Muscle of leg (tissue), 11 donors: Measurements from ENCODE around the gene ZXDC. TPM values are rescaled to one million over a fixed set of nuclear protein-coding genes. Genes with fewer than 3 reads are reported as not detected.

Experiments
- DNase-seq: peaks from one replicate; pipeline ENCODE4 v3.0.0; 2013
- H3K27ac ChIP-seq: one replicate; pipeline ENCODE4 v1.5.1; 2013; ENCODE audit warnings: mild to moderate bottlenecking, low read length, control low read depth
- H3K27me3 ChIP-seq: one replicate; pipeline ENCODE4 v1.6.1; 2013; ENCODE audit warnings: low read length; ENCODE audit not compliant: control insufficient read depth, insufficient read depth
- H3K36me3 ChIP-seq: one replicate; pipeline ENCODE4 v1.6.1; 2013; ENCODE audit warnings: low read length; ENCODE audit not compliant: control insufficient read depth, insufficient read depth
- H3K4me1 ChIP-seq: one replicate; pipeline ENCODE4 v1.6.1; 2013; ENCODE audit warnings: low read length; ENCODE audit not compliant: control insufficient read depth, insufficient read depth
- H3K4me3 ChIP-seq: one replicate; pipeline ENCODE4 v1.5.1; 2013; ENCODE audit warnings: low read length, control low read depth
- H3K9me3 ChIP-seq: replicated peaks from 2 replicates; pipeline ENCODE4 v1.6.1; 2013; ENCODE audit warnings: low read depth, low read length; ENCODE audit not compliant: control insufficient read depth
- WGBS: methylation state at CpG from one replicate; pipeline ENCODE4 v1.1.5; 2013; ENCODE audit warnings: missing lambda C conversion rate; ENCODE audit not compliant: insufficient coverage; 5-methylcytosine and 5-hydroxymethylcytosine counted together
- polyA plus RNA-seq, 8 donors: library from polyadenylated mRNA; unstranded; fragments of 120-200 nt; gene quantifications; one replicate each; pipeline versions ENCODE4 v1.2.1 to v1.2.3, GENCODE V29; 2013; ENCODE audit warnings: inconsistent platforms in 1 of 8, low replicate concordance in 1 of 8; ENCODE audit not compliant: insufficient read length in 8 of 8, insufficient read depth in 1 of 8
- total RNA-seq: library from RNA; stranded (reverse); fragments of 120-200 nt; gene quantifications from one replicate; pipeline ENCODE4 v1.2.4, GENCODE V29; 2013

Gene ZXDC
- total and polyA plus RNA-seq, 9 donors, result 18.4 to 27.4 (median 22.2) TPM

DNA sequence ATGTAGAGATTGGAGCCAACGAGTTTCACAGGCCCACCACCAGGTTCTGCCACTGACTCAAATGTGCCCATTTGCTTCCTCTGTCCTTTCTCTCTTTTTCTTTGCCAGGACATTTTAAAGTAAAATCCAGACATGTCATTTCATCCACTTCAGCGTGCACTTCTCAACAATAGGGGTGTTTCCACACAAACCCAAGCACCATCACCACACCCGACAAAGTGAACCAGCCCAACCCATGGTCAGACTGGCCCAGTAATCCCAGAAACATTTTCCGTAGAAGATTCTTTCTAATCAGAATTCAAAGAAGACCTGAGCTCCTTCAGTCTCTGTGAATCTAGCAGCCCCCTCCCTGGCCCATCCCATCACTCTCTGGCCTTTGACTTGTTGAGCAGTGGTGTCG, 67.6 kb downstream of the ZXDC start:
- WGBS, result 59% methylated on average over 5 of the region's 5 CpGs

DNA sequence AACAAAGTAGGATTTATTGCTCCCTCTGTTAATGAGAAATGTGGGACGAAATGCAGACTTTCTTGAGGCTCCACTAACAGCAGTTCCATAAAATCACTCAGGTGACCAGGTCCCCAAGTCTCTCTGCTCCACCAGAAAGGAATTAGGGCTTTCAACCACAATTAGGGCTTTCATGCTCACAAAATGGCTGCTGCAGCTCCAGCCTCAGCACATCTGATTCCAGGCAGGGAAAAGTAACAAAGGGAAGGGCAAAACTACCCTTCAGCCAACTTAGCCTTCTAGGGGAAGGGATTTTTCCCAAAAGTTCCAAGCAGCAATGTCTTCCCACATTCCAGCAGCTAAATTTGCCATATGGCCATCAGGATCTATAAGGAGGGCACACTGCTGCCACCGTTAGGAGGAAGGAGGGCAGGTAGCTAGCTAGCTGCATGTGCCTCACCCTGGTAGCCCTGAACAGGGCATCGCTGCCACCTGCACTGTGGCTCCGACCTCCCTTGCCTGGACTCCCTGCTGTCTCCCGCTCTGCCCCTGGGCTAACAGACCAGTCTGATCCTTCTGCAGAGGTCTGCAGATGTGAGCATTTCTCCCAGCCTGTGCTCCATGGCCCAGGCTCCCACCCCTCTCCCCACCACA, 68.2 kb downstream of the ZXDC start:
- H3K27ac ChIP-seq, result no peak overlapping the region
- no peaks in the 10 kb centered on the region for H3K4me1 ChIP-seq
- DNase-seq, result no peak
- peaks cover 14% of the 10 kb centered on the region for H3K27me3 ChIP-seq
- H3K36me3 ChIP-seq, result no peaks in the 10 kb centered on the region
- H3K9me3 ChIP-seq, result peaks cover 4% of the 10 kb centered on the region
- no peak overlapping the region for H3K4me3 ChIP-seq
- WGBS, result 40% methylated on average over 3 of the region's 5 CpGs

More for the DNA sequence above, 67.6 kb downstream of the ZXDC start:
- Histone ChIP-seq H3K4me1 (no peaks in the 10 kb centered on the region), H3K27me3 (peaks cover 14% of the 10 kb centered on the region), H3K36me3 (no peaks in the 10 kb centered on the region), H3K4me3 (no peak overlapping the region), H3K9me3 (peaks cover 4% of the 10 kb centered on the region), H3K27ac (no peak overlapping the region)
- DNase-seq, result no peak

DNA sequence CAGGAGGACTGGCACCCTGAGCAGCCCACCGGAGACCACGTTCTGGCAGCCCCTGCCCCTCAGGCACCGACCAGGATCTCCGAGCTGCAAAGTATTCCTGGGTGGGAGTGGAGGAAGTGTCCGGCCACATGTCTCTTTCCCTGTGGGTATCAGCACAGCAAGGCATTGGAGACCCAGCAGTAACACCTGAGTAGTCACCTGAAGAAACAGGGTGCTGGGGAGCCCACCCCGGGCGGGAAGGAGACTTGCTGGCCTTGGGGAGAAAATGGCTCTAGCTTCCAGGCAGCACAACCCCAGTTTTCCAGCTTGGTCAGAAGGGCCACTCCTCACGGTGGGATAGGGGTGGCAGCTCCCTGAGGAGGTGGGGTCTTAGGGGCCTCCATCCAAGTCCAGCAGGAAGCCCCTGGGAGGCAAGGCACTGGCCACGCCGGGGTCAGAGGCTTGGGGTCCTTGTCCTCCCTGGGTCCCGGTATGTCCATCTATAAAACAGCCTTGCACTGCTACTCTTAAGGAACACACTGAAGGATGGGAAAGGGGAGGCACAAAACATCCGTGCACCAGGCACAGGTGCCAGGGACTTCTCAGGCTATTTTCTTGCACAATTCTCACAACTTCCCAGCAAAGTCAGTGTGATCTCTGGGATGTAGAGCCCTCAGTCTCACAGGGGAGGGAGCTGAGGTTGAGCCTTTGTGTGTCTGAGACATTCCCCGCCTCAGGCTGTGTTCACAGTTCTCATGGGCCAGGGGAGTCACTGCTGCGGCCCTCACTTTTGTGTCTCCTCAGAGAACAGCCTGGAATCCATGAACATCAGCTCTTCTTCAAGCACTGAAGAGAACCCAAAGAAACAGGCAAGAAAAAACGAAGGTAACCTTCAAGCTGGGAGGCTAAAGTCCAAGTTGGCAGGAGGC, 69.0 kb downstream of the ZXDC start:
- Histone ChIP-seq H3K27ac (no peak overlapping the region), H3K27me3 (peaks cover 12% of the 10 kb centered on the region)
- WGBS, result 74% methylated on average over 9 of the region's 15 CpGs

DNA sequence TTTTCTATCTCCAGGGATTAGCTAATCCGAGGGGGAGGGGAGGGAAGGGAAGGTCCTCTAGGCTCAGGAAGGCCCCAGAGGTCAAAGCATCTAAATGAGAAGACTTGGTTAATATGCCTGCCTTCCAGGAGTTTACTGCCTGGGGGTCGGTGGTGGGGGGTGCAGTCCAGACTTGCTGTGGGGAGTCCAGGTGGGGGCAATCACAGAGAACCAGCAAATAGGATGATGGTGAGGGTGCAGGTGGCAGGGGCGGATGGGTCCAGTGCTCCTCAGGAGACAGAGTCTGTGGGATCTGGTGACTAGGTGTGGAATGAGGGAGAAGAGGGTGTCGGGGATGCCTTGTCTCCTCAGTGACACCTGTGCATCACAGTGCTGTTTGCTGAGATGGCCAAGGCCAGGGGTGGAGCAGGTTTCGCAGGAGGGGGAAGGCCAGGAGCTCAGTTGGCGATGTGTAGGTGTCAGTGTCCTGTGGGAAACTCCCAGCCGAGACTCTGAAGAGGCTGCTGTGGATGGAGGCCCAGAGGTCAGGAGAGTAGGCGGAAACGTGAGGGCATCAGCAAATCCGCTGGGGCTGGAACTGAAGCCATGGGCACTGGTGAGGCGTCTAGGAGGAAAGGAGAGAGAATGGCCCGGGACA, 72.9 kb downstream of the ZXDC start:
- DNase-seq, result no peak
- 74% methylated on average over 11 of the region's 12 CpGs for WGBS

More for the DNA sequence above, 69.0 kb downstream of the ZXDC start:
- Histone ChIP-seq H3K4me1 (no peaks in the 10 kb centered on the region), H3K36me3 (no peaks in the 10 kb centered on the region), H3K9me3 (peaks cover 4% of the 10 kb centered on the region), H3K4me3 (no peak overlapping the region)
- no peak for DNase-seq

DNA sequence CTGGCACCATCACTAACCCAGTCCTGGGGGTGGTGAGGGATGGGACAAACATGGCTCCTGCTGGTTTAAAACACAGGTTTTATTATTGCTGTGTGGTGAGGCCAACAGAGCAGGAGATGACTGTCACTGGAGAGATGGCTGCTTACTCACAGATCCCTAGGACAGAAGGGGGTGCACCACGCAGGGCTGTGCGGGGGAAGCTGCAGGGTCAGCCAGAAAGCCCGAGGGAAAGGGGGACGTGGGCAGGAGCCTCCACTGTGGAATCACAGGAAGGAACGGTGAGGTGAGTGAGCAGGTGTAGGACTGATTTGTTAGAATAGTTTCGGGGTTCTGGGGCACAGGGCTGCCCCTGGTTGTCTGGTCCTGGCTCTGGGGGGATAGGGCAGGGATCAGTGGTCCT, 73.5 kb downstream of the ZXDC start:
- Histone ChIP-seq H3K9me3 (no peaks in the 10 kb centered on the region), H3K27ac (no peak overlapping the region), H3K27me3 (peaks cover 5% of the 10 kb centered on the region), H3K4me3 (no peak overlapping the region), H3K4me1 (no peaks in the 10 kb centered on the region), H3K36me3 (no peaks in the 10 kb centered on the region)
- WGBS, result 64% methylated on average over 6 of the region's 6 CpGs
- DNase-seq, result no peak

More for the DNA sequence above, 72.9 kb downstream of the ZXDC start:
- Histone ChIP-seq H3K9me3 (peaks cover 4% of the 10 kb centered on the region), H3K36me3 (no peaks in the 10 kb centered on the region), H3K4me3 (no peak overlapping the region), H3K27me3 (peaks cover 9% of the 10 kb centered on the region), H3K27ac (no peak overlapping the region), H3K4me1 (no peaks in the 10 kb centered on the region)

DNA sequence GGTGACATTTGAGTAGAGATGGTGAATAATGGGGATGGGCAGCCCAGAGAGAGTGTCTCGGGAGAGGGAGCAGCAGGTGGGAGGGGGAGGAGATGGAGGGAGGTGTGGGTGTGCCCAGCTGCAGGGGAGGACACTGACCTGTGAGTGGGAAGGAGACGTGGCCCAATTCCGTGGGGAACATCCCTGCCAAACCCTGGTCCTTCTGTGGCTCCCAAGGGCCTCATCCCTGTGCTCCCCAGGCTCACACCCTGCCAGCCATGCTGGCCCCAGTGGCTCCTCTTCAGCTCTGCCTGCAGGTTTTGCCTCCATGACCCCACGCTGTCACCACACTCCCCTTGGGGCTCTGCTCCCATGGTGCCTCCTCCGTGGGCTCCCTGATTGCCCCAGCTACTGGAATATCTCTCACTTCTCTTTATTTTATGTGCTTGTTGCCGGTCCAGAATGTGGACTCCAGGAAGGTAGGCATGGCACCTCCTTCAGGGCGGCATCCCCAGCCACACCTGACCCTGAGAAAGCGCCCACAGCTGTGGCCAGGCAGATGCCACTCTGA, 74.0 kb downstream of the ZXDC start:
- Histone ChIP-seq H3K36me3 (no peaks in the 10 kb centered on the region), H3K9me3 (no peaks in the 10 kb centered on the region), H3K27me3 (peaks cover 5% of the 10 kb centered on the region), H3K4me3 (no peak overlapping the region), H3K27ac (no peak overlapping the region), H3K4me1 (no peaks in the 10 kb centered on the region)
- no peak for DNase-seq
- WGBS, result 72% methylated on average over 5 of the region's 8 CpGs

DNA sequence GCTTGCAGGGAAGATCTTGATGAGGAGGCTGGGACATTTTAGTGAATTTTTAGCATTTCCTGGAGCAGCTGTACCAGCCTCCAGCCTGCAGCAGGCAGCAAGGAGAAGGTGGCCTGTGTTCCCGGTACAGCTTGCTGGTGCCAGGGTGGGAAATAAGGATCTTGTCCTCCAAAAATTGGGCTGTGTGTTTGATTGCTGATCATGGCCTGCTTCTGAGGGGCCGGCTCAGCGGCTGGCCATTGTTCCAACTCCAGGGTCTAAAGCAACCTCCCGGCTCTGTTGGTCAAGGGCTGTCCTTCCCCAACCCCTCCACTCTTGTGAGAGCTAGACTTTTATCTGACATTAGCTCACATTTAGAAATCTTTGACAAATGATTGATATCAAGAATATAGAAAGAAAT, 75.9 kb downstream of the ZXDC start:
- Histone ChIP-seq H3K4me1 (peaks cover 4% of the 10 kb centered on the region), H3K27ac (no peak overlapping the region), H3K4me3 (no peak overlapping the region), H3K36me3 (no peaks in the 10 kb centered on the region), H3K9me3 (no peaks in the 10 kb centered on the region), H3K27me3 (peaks cover 16% of the 10 kb centered on the region)
- DNase-seq, result no peak
- WGBS, result 100% methylated on average over 2 of the region's 4 CpGs

DNA sequence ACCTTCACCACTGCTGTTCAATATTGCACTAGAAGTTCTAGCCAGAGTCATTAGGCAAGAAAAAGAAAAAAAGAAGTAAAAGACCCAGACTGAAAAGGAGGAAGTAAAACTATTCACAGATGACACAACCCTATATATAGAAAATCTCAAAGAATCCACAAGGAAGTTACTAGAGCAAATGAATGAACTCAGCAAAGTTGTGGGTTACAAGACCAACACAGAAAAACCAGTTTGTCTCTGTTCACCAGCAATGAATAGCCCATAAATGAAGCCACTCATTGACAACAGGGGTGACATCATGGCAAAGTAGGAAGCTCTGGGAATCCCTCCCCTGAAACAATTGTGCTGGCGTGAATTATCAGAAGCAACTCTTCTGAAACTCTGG, 76.3 kb downstream of the ZXDC start:
- Histone ChIP-seq H3K36me3 (no peaks in the 10 kb centered on the region), H3K27me3 (peaks cover 20% of the 10 kb centered on the region), H3K27ac (no peak overlapping the region), H3K9me3 (no peaks in the 10 kb centered on the region), H3K4me1 (peaks cover 8% of the 10 kb centered on the region), H3K4me3 (no peak overlapping the region)
- no peak for DNase-seq
- WGBS, result 71% methylated on average over 1 of the region's 1 CpG

DNA sequence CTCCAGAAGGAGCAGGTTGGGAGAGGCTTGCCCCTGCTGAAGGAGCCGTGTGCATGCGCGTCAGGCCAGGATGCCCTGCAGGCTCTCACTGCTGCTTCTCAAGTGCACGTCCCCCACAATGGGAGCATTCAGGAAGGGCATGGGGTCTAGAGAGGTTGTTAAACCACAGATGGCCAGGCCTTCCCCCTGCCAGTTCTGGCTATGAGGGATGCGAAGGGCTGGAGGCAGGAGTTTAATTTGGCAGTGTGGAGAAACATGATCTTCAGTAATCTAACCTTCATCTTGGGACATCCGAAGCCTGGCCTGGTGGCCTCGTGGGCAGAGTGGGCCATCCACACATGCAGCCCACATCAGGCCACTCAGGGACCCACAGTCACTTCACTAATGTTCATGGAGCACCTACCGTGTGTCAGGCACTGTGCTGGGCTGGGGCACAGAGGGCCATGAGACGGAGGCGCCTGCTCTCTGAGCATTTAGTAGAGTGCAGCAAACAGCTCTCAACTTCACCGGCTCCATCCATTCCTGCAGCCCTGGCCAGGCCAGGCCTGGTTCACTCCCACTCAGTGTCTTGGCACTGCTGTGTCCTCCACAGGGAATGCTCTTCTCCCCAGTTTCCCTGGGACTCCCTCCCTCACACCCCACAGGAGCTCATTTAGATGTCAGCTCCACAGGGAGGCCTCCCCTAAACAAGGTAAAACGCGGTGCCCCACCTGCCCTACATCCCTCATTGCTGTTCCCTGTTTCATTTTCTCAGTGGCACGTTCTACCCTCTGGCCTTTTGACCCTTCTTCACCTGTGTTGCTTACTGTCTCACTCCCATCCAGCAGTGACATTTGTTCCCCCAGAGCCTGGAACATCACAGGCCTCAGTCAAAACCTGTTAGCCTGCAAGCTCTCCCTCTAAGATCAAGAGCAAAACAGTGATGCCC, 77.0 kb downstream of the ZXDC start:
- WGBS, result 68% methylated on average over 11 of the region's 14 CpGs
- H3K4me1 ChIP-seq, result peaks cover 8% of the 10 kb centered on the region

More for the DNA sequence above, 77.0 kb downstream of the ZXDC start:
- Histone ChIP-seq H3K27ac (no peak overlapping the region), H3K27me3 (peaks cover 26% of the 10 kb centered on the region), H3K36me3 (no peaks in the 10 kb centered on the region), H3K9me3 (no peaks in the 10 kb centered on the region), H3K4me3 (no peak overlapping the region)
- DNase-seq, result no peak
